ENCODE measurements around the gene REEP6. TPM values are rescaled to one million over a fixed set of nuclear protein-coding genes. Genes with fewer than 3 reads are reported as not detected.

The REEP6 gene
- total and polyA plus RNA-seq, 2 of the 8 experiments (the other 6 are each of a cell fraction or from before 2014, with no cell fraction given) = 12.6 to 20.7 TPM

GRCh38 chr19:1511318-1512317 is 20.6 kb downstream of the REEP6 start (continued):
- no peak for TF ChIP-seq NANOG (IDR thresholded peaks at IDR 0.05; ENCODE audit: insufficient read depth, low read depth, low read length, poor library complexity, severe bottlenecking)

Data from H1 (cell line).